Stimulated activated CD4-positive, alpha-beta T cell treated with anti-CD3 and anti-CD28 coated beads, Interleukin-1b, Interleukin-23, amount 100 ng/mL, for 1 hour (primary cell): ENCODE results near the gene ADAM12.
"Not testable (repeated sequence)": the region's sequence is repeated elsewhere in the genome, so short reads cannot be mapped to it uniquely, and the experiment has no call there.

Experiments used
- DNase-seq, 2 donors: peaks; one replicate each; pipeline ENCODE4 v3.0.0-alpha.2; 2020; ENCODE audit warnings: low read depth in 2 of 2

The ADAM12 gene

DNA sequence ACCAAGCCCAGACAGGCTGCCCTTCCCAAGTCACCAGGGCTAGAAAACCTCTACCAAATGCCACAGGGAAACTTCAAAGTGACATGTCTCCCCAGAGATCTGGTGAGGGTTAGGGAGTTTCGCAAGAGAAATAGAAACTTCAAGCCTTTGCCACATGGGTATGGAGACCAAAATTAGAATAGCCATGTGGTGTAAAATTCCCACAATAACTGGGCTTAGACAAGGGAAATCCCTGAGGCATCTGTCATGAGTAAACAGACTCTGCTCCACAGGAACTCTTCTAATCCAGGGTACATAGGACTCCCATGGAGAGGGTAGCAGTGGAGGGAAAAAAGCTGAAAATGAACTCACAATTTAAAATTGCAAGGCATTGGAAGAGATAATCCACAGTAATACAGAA lies 14.3 kb downstream of the ADAM12 start:
- DNase-seq, result no peak

DNA sequence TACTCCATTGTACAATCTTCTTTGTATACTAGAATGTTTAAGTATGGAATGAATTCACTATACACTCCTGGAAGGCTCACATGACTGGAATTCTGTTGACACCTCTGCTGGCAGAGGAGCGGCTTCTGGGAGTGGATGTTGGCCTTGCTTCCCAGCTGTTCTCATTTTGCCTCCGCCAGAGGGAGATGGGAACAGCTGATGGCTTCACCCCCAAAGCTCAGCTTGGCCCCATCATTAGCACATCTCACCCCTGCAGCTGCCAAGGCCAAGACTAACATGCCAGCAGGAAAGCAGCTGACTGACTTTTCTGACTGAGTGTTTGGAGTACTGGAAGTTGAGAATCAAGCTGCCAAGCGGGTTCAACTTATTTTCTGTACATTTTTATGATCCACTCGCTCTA lies 15.1 kb downstream of the ADAM12 start:
- DNase-seq, result no peak

DNA sequence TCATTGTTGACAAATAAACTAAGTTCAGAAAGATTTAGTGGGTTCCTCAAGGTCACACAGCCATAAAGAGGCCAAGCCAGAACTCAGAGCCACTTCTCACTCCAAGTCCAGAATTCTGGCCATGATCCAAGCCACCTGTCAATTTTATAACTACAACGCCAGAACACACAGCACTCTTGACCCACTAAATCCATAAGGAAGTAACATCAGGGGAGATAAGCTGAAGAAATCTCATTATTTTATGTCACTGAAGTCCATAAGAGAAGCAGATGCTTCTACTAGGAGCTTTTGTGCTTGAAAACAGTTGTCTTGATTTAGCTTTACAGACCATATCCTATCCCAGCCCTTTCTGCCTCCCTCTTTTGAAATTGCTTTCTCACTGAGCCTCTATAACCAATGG lies 15.9 kb downstream of the ADAM12 start:
- DNase-seq, result no peak

DNA sequence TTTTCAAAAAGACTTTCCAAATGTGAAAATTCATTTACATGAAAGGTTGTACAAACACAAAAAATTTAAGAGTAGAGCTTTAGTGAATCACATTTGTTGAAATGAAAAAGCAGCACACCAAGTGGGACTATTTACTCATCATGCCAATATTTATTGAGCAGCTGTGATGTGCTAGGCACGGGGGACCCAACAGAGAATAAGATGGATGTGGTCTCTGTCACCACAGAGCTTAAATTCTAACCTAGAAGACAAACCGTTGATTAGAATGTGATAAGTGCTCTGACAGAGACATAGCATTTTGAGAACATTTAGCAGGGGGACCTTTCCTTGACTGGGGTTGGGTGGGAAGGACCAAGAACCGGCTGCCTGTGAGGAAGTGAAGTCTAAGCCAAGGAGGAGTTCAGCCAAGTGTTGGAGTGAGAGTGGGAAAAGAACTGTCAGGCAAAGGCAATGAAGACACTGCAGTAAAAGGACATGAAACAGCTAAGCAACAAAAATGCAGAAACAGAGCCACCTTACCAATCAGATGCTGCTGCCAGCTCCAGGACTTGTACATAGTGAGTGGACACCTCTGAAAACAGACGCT lies 19.1 kb downstream of the ADAM12 start:
- DNase-seq, result no peak

DNA sequence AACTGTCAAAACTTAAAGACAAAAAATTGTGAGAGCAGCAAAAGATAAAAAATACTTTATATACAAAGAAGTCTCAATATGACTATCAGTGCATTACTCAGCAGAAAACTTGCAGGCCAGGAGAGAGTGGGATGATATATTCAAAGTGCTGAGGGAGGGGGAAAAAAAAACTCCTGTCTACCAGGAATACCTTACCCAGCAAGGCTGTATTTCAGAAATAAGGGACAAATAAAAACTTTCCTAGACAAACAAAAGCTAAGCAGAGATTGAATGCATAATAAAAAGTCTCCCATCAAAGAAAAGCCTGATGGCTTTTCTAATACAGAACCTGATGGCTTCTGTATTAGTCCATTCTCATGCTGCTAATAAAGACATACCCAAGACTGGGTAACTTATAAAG lies 31.1 kb downstream of the ADAM12 start:
- no peak for DNase-seq

DNA sequence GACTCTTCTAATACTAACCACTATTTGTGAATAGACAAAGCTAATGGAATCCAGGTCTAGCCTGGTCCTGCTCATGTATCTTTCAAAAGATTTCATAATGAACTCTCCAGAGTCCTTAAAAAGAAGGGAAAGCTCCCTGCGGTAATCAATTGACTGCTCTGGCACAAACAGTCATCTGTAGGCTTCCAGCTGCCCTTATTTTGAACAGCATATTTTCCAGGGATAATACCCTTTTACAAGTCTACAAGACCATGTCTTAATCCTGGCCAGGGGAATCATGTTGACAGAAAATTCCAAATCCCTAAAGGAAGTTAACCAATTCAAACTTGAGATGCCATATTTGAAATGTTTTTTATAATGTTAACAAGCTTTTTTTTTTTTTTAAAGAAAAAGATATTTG lies 34.6 kb downstream of the ADAM12 start:
- DNase-seq, result no peak

DNA sequence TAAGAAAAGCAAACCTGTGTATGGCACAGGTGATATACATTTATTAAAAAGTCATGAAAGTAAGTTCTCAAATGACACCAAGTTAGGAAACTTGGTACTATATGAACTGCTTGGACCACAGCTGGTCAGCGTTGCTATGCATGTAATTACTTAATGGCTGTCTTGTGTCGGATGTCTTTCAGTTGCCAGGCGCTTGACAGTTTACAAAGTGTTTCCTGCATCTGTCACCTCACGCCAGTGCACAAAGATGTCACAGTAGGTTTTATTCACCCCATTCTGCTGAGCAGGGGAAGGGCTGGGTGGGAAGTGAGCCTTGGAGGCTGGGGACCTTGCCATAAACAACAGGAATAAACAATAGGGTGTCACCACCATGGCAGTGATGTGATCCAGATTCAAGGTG lies 35.8 kb downstream of the ADAM12 start:
- DNase-seq, result no peak

DNA sequence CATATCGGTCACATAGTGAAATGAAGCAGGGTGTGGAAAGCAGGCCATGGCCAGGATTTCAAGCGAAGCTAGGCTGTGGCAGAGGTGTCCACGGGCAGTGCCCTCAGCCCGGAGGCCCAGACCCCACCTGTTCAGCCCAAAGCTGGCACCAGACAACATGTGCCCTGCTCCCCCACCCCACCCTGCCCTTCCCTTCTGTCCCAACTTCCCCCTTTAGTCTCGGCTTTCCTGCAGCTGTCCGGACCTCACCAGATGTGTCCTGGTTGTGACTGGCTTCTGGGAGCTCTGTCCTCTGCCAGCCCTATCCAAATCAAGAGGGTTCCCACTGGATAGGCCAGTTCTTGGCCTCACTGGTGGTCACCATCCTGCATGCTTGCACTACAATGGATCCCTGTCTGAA lies 37.3 kb downstream of the ADAM12 start:
- no peak for DNase-seq

DNA sequence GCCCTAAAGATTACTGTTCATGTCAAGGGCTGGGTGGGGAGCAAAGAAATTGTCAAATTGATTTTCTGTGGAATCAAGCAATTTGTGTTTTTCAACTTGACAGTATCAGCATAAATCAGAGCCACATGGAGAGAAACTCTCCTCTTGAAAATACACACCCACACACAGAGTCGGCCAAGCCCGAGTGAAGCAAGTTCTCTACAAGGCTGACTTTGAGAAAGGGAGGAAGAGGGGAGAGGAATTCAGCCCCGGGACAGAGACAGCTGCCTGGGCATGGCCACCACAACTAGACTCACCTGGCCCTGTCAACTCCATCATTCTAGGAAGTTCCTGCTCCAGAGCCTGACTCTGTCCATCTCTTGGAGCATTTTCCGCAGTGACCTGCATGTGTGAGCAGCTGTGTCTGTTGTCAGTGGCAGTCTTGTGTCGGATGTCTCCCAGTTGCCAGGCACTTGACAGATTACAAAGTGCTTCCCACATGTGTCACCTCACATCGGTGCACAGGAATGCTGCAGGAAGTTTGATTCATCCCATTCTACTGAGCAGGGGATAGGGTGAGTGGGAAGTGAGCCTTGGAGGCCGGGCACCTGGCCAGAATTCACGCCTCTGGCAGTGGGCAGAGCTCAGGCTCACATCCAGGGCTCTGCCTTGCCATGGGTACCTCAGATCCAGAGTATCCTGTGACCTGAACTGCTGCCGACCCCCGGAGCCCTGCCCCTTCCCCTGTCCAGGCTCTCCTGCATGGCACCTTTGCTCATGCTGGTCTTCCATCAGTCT lies 37.9 kb downstream of the ADAM12 start:
- no peak for DNase-seq

DNA sequence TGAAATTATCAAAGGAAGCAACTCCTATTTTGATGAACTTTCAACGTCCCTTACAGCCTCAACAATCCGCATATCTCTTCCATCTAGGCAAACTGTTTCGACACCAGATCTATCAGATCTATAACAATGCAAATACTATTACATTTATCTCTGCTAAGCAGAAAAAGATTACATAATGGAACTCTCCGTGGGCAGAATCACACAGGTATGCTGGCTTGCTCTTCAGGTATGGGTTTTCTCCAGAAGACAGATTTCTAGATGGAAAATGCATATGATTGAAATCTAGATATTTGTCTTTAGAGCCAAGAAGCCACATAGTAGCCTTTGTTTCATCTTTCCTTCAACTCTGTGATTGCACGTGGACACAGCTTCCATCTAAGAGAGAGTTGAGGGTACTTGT lies 38.6 kb downstream of the ADAM12 start:
- no peak for DNase-seq

DNA sequence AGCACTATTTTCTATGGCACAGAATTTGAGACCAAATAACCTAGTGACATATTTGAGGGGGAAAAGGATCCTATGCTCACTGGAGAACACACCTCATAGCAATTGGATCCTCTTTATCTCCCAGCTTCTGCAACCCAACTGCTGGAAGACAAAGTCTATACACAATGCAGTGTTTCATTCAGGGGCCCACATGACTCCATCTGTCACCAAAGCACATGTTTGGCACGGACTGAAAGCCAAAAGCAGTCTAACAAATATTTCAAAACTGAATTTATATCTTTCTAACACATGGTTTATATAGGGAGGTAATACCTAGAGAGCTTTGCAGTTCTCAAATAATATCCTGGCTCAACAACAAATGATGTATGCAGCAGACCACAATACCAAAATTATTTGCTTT lies 39.2 kb downstream of the ADAM12 start:
- no peak for DNase-seq

DNA sequence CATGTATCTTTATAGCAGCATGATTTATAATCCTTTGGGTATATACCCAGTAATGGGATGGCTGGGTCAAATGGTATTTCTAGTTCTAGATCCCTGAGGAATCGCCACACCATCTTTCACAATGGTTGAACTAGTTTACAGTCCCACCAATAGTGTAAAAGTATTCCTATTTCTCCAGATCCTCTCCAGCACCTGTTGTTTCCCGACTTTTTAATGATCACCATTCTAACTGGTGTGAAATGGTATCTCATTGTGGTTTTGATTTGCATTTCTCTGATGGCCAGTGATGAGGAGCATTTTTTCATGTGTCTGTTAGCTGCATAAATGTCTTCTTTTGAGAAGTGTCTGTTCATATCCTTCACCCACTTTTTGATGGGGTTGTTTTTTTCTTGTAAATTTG lies 44.8 kb downstream of the ADAM12 start:
- not testable (repeated sequence) for DNase-seq

DNA sequence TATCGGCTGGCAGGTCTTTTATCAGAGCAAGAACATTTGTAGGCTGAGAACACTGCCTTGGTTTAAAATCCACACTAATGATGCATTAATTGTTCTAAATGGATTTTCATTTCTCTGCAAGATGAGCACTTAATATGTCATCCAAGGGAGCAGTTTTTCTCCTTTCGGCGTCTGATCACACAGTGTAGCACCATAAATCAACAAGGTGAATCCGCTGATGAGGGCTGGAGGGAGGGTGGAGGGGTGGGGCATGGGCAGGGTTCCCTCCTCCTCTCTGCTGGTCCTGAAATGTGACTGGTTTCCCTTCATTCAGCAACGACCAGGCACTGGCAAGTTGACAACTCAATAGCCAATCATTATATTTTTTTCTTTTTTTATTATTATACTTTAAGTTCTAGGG lies 45.6 kb downstream of the ADAM12 start:
- no peak for DNase-seq

DNA sequence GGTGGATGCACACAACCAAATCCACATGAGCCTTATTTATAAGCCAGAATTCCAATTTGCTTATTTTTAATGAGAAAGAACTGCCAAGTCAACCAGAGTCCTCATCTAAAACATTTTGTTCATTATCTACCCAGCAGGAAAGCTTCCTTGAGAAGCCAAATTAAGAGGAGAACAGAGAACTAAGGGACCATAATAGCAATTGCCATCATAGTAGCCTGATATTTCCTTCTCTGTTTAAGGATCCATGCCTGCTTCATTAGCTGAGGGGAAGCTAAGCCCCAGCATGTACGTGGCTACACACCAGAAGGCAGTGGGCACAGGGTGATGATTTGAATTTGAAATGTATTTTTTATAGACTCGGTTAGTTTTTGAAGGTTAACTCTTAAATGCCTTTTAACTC lies 46.8 kb downstream of the ADAM12 start:
- no peak for DNase-seq

DNA sequence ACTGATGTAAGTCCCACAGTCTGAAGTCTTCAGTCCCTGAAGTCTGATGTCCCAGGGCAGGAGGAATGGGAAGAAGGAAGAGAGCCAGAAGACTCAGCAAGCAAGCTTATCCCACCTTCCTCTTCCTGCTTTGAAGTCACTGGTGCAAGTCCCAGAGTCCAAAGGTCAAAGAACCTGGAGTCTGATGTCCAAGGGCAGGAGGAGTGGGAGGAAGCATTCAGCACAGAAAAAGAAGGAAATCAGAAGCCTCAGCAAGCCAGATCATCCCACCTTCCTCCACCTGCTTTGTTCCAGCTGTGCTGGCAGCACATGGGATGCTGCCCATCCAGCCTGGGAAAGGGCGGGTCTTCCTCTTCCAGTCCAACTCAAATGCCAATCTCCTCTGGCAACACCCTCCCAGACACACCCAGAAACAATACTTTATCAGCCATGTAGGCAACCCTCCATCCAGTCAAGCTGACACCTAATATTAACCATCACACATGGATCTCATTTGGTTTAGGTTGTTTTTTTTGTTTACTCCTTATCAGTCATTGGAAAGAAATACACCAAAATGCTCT lies 50.9 kb downstream of the ADAM12 start:
- DNase-seq, result no peak

DNA sequence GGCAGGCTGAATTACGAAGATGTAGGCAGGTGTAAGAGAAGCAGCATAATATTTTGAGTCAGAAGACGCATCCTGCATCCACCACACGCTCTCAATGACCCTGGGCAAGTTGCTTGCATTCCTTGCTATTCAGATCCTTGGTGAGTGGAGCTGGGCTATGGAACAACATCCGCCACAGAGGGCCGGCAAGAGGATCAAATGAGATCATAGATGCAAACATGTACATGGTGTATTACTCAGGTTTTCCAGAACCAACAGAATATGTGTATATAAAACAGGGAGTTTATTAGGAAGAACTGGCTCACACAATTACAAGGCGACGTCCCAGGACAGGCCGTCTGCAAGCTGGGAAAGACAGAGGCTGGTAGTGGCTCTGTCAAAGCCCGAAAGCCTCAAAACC lies 51.5 kb downstream of the ADAM12 start:
- no peak for DNase-seq

DNA sequence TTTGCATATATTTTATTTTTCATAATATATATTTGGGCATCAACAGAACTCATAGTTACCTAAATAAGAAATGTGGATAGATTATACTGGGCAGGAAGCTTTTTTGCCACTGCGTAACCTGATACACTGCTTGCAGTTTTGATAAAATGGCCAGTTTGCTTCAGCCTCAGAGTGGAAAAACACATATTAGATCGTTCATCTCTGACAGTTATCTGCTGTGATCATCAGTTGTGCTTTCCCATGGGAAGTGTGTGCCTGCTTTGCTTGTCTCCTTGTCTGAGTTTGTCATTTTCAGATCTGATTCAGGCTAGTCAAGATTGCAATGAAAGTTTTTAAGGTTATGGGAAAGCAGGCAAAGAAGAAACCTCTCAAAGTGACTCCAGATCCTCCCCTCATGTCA lies 54.0 kb downstream of the ADAM12 start:
- DNase-seq, result no peak

DNA sequence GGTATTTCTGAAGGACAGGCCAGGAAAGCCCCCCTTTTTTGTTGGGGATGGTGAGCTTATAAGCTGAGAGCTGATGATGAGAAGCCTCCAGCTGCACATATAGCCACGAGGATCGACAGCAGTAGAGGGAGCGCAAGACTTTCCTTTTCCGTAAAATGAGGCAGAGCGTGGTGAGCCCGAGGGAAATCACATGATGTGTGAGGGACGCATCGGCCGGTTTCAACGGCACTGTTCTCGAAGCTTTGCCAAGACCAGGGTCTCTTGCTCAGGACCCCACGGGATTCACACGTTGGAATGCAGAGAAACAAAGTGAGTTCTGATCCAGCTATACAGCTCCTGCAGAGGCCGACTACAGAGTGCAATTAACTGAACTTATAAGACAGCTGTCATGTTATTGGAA lies 55.7 kb downstream of the ADAM12 start:
- DNase-seq, result no peak

DNA sequence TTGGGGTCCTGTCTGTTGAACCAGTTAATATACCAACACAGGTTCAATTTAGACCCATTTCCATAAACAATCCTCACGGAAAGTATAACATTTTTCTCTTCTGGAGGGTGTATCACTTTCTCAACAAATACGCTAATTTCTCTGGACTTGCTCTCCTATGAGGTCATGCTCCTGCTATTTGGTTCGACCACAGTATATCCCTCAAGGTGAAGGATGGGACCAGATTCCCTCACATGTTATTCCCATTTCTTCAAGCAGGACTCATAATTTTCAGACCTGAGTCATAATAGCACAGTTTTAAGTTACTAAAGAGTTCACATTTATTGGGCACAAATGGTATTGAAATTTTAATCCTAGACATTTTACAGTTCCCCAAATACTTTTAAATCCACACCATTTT lies 57.2 kb downstream of the ADAM12 start:
- DNase-seq, result no peak

DNA sequence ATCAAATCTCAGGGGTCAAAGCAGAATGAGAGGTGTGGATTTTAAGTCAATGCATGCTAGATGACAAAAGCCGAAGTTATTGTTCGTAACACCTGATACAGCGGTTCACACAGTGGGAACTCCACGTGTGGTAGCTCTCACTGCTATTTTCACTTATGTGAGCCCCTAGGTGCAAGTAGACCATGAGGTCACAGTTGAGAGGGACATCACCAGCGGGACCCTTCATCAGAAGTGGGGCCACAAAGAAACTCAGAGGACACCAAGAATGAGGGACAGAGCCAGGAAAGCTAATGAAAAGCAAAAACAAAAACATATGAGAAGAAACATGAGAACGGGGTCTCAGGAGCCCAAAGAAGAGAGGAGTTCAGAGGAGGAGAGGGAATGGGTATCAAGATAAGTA lies 63.5 kb downstream of the ADAM12 start:
- DNase-seq, result no peak

DNA sequence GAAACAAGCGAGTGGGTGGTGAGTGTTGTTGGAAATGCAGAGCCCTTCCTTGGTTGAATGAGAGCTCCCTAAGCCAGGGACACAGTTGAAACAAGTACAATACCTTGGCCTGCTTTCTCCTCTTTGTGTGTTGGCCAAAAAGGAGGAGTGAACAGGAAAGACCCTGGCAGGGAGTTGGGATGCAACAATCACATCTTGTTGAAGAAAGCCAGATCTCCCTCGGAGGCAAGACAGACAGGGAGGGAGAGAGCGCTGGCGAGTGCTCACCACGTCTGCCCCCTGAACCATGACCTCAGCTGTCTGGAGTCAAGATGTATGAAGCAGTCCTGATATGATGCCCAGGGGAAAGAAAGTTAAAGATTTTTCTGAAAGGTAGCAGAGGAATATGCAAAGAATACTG lies 66.8 kb downstream of the ADAM12 start:
- DNase-seq, result no peak

DNA sequence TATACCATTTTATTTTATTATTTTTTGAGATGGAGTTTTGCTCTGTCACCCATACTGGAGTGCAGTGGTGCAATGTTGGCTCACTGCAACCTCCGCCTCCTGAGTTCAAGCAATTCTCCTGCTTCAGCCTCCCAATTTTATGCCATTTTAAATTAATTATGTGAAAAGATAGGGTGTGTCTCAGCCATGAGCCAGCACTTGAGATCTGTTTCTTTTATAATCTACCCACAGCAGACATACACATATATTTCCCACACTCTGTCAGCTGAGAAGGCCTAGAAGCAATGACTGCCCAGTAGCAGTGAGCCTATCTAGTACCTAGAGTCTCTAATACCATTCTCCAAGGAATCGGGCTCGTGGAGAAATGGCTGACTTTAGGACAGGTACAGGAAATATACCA lies 70.5 kb downstream of the ADAM12 start:
- no peak for DNase-seq

DNA sequence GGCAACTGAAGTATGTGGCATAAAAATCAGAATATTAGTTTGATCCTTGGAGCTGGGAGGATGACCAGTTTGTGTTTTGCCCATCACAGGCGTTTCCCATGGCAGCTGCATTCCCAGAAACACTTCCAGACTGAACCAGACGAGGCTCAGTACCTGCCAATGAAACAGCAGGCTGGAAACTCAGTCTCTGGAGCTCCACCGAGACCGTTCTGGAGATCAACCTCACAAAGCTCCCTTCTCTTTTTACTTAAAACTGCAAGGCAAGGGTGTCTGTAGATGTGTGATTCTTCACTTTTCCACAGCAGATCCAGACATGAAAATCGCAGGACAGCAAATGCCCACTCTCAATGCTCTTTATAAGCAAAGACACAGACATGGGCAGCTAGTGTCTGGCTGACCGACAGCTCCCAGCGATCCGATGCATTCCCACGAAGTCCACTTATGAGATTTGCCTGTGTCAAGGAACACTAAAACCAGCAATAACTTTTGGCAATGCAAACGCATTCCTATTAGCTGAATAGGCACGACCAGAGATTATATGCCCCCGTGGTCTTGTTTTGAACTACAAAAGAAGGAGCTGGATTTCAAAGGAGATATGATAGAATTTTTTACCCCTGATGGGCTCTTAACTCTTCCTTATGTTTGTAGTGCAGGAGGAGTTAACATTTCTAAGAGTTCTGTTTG lies 72.6 kb downstream of the ADAM12 start:
- DNase-seq, result no peak
